Pancreas (tissue), 10 donors: Measurements from ENCODE around the gene TBC1D32. TPM values are rescaled to one million over a fixed set of nuclear protein-coding genes. Genes with fewer than 3 reads are reported as not detected.
"Not testable (repeated sequence)": the region's sequence is repeated elsewhere in the genome, so short reads cannot be mapped to it uniquely, and the experiment has no call there.

Experiments used
- ATAC-seq, 4 donors: fragments of 200-7000 bp; cut with Tn5 transposase; one replicate each; pipeline versions ENCODE4 v1.8.0 to v1.9.1; 2020; ENCODE audit warnings: mild to moderate bottlenecking in 4 of 4, moderate library complexity in 4 of 4
- DNase-seq, 6 donors: peaks; one replicate each; pipeline ENCODE4 v3.0.0-alpha.2; 2020
- FAIRE-seq: peaks from 2 replicates; lab custom pipeline; 2012; peaks lifted over from hg19 to GRCh38; lab: Jason Lieb, UNC
- H3K27ac ChIP-seq, 4 donors: fragments of 200-600 bp; sonication (generic); 1 replicate in 3 of 4; 2 replicates in 1 of 4; pipeline versions ENCODE4 v1.5.0 to v1.8.0; 2020
- H3K27me3 ChIP-seq, 4 donors: fragments of 200-600 bp; one replicate each; pipeline ENCODE4 v1.8.0; 2021
- H3K36me3 ChIP-seq, 3 donors: fragments of 200-600 bp; sonication (generic) in 1 of 3; one replicate each; pipeline versions ENCODE4 v1.5.0 to v1.8.0; 2020 to 2021
- H3K4me1 ChIP-seq, 3 donors: fragments of 200-600 bp; one replicate each; pipeline ENCODE4 v1.8.0; 2021
- H3K4me3 ChIP-seq, 4 donors: fragments of 200-600 bp; sonication (generic) in 2 of 4; one replicate each; pipeline versions ENCODE4 v1.5.0 to v1.8.0; 2020 to 2021
- H3K9me3 ChIP-seq, 4 donors: fragments of 200-600 bp; one replicate each; pipeline ENCODE4 v1.8.0; 2021
- CTCF ChIP-seq, 4 donors: fragments of 200-600 bp; sonication (generic) in 3 of 4; IDR thresholded peaks; one replicate each; pipeline versions ENCODE4 v1.5.0 to v1.8.0; 2021; ENCODE audit warnings: antibody characterized with exemption in 4 of 4
- WGBS, 2 donors: extraction: QIAGEN DNeasy Blood & Tissue Kit; methylation state at CpG; one replicate each; pipeline ENCODE4 v1.1.7; 2013; 5-methylcytosine and 5-hydroxymethylcytosine counted together
- intact Hi-C, 3 donors: fragments of 100-400 bp; cut with DNase I; formaldehyde crosslinking; loops; one replicate each; pipeline versions ENCODE4 v1.11.1 to v1.14.2; 2022
- polyA plus RNA-seq, 2 donors: library from polyadenylated mRNA; stranded (reverse); fragments of 200-250 nt; gene quantifications; one replicate each; pipeline ENCODE4 v1.2.3, GENCODE V29; 2013
- total RNA-seq, 6 donors: library from RNA; stranded (reverse); fragmentation: NEBNext Ultra II Directional in 4 of 6; extraction: Animal tissue kit (Norgen Biotek cat#: 25700) in 4 of 6; gene quantifications; one replicate each; pipeline versions ENCODE4 v1.2.1 to v1.2.4, GENCODE V29; 2021 to 2023
- donor health status: healthy with polysubstance abuse.
- donor health status: DM: no; HTN: no; CAD: no; lungs with moderate emphysema.
- donor health status: DM: no; HTN: no; CAD: no.
- donor health status: control.
- donor health status: control.
- donor health status: Bipolar disorder and iron deficiency.
- donor health status: DM: yes; HTN: yes; CAD: no.
- donor health status: DM: no; HTN: no; CAD: no.
- donor health status: DM: no; HTN: no; CAD: no.
- donor health status: DM: yes; HTN: yes; CAD: no.

The TBC1D32 gene
- total and polyA plus RNA-seq, 8 donors: 1.1 to 6.3 (median 3.4) TPM

- Histone ChIP-seq H3K27me3 (no peaks in the 10 kb centered on the region), H3K36me3 (no peaks in the 10 kb centered on the region), H3K4me1 (no peaks in the 10 kb centered on the region), H3K4me3 (no peak overlapping the region), H3K27ac (no peak overlapping the region), H3K9me3 (no peaks in the 10 kb centered on the region)
- FAIRE-seq: no peak
- intact Hi-C loops: no loop called here
- 11 to 15% methylated on average over 1 of the region's 1 CpG for WGBS, 2 donors
- DNase-seq: no peak
- no peak for TF ChIP-seq CTCF (IDR thresholded peaks at IDR 0.05)
- no peak for ATAC-seq
Measured at GRCh38 chr6:121188356-121188755, 145.9 kb downstream of the TBC1D32 start.

DNA sequence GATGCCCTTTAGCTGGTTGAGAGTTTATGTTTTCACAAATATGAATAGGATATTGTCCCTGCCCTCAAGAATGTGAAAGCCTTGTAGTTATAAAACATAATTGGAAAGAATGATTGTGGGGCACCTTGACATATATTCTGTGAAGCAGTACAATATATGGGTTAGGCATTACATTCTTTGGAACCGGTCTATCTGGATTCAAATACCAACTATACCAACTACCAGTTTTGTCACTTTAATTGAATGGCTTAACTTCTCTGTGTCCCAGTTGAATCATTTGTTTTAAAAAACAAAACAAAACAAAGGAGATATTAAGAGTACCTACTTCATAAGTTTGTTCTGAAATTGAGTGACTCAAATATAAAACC is 146.5 kb downstream of the TBC1D32 start:
- no peaks in the 10 kb centered on the region for H3K4me1 ChIP-seq
- TF ChIP-seq CTCF (IDR thresholded peaks at IDR 0.05): no peak
- H3K9me3 ChIP-seq: no peaks in the 10 kb centered on the region
- no peak for FAIRE-seq
- ATAC-seq: no peak
- H3K27me3 ChIP-seq: no peaks in the 10 kb centered on the region
- 69 to 70% methylated on average over 1 of the region's 1 CpG for WGBS, 2 donors
- intact Hi-C loops: no loop called here
- no peak for DNase-seq
- no peak overlapping the region for H3K27ac ChIP-seq
- H3K36me3 ChIP-seq: no peaks in the 10 kb centered on the region
- H3K4me3 ChIP-seq: no peak overlapping the region

- intact Hi-C loops: no loop called here
- 94 to 100% methylated on average over 1 of the region's 1 CpG for WGBS, 2 donors
- no peak overlapping the region for H3K4me3 ChIP-seq
- ATAC-seq: no peak
- no peak for FAIRE-seq
- H3K9me3 ChIP-seq: no peaks in the 10 kb centered on the region
- H3K27ac ChIP-seq: no peak overlapping the region
- H3K4me1 ChIP-seq: no peaks in the 10 kb centered on the region
- TF ChIP-seq CTCF (IDR thresholded peaks at IDR 0.05): no peak
- H3K36me3 ChIP-seq: no peaks in the 10 kb centered on the region
- no peaks in the 10 kb centered on the region for H3K27me3 ChIP-seq
- DNase-seq: no peak
Measured at GRCh38 chr6:121187200-121187832, 147.0 kb downstream of the TBC1D32 start.

DNA sequence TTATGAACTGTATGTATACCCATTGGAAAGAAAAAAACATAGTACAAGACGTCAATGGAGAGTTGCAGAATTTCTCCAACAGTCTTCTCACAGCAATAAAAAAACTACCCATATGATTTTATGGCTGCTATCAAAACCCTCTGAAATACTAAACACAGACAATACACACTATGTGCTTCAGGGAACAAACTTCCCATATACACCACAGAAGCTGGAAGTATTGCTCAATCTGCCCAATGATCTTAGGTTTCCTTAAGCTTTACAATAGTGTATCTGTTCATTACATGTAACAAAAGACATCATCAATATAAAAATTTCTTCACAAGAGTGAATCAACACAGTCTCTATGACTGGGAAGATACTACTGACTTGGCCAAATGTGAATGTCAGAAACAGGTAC is 150.5 kb downstream of the TBC1D32 start:
- intact Hi-C loops: no loop called here
- no peaks in the 10 kb centered on the region for H3K9me3 ChIP-seq
- no peak for TF ChIP-seq CTCF (IDR thresholded peaks at IDR 0.05)
- ATAC-seq (no peak), FAIRE-seq (no peak), DNase-seq (no peak)
- H3K27me3 ChIP-seq: no peaks in the 10 kb centered on the region
- H3K27ac ChIP-seq: no peak overlapping the region
- H3K36me3 ChIP-seq: no peaks in the 10 kb centered on the region
- no peaks in the 10 kb centered on the region for H3K4me1 ChIP-seq
- no peak overlapping the region for H3K4me3 ChIP-seq
- 92 to 97% methylated on average over 1 of the region's 1 CpG for WGBS, 2 donors

GRCh38 chr6:121175827-121176226 is 158.5 kb downstream of the TBC1D32 start:
- intact Hi-C loops: no loop called here
- WGBS, 2 donors: 70 to 85% methylated on average over 3 of the region's 3 CpGs
- Histone ChIP-seq H3K27me3 (no peaks in the 10 kb centered on the region), H3K4me1 (no peaks in the 10 kb centered on the region), H3K27ac (no peak overlapping the region), H3K4me3 (no peak overlapping the region), H3K9me3 (no peaks in the 10 kb centered on the region), H3K36me3 (no peaks in the 10 kb centered on the region)
- DNase-seq (no peak), FAIRE-seq (no peak), ATAC-seq (no peak)
- no peak for TF ChIP-seq CTCF (IDR thresholded peaks at IDR 0.05)

GRCh38 chr6:121172451-121172850 is 161.8 kb downstream of the TBC1D32 start:
- H3K27me3 ChIP-seq, H3K36me3 ChIP-seq, intact Hi-C loops, H3K9me3 ChIP-seq, H3K4me1 ChIP-seq, H3K4me3 ChIP-seq, ATAC-seq, DNase-seq, H3K27ac ChIP-seq, FAIRE-seq: not testable (repeated sequence)
- WGBS, 2 donors: 98 to 100% methylated on average over 1 of the region's 1 CpG
